Activated B cell treated with CpG ODN at 0.5 μM for 24 hours (primary cell): Measurements from ENCODE around the gene OSBPL7. TPM values are rescaled to one million over a fixed set of nuclear protein-coding genes. Genes with fewer than 3 reads are reported as not detected.

Source experiments
- ATAC-seq: fragments of 200-7000 bp; cut with Tn5 transposase; one replicate; pipeline ENCODE4 v1.10.0; 2021; ENCODE audit warnings: low read depth, mild to moderate bottlenecking, moderate library complexity
- CTCF ChIA-PET: fragments of 350-600 bp; sonication (Branson Sonifier 250); formaldehyde crosslinking; loops from one replicate; lab custom pipeline; 2021; ENCODE audit warnings: antibody characterized with exemption; lab: Charles Lee
- POLR2A ChIA-PET: fragments of 350-600 bp; sonication (Branson Sonifier 250); formaldehyde crosslinking; loops from one replicate; lab custom pipeline; 2021; ENCODE audit warnings: antibody characterized with exemption; lab: Charles Lee
- DNase-seq: peaks from one replicate; pipeline ENCODE4 v3.0.0; 2022
- H3K27ac Mint-ChIP-seq: one replicate; pipeline ENCODE4 v1.8.0; 2020; ENCODE audit warnings: mixed read lengths
- H3K27me3 Mint-ChIP-seq: one replicate; pipeline ENCODE4 v1.8.0; 2021; ENCODE audit warnings: mixed read lengths
- H3K36me3 Mint-ChIP-seq: one replicate; pipeline ENCODE4 v1.8.0; 2021; ENCODE audit warnings: low read depth, mixed read lengths
- H3K4me1 Mint-ChIP-seq: one replicate; pipeline ENCODE4 v1.8.0; 2021; ENCODE audit warnings: mixed read lengths
- H3K4me3 Mint-ChIP-seq: one replicate; pipeline ENCODE4 v1.8.0; 2020; ENCODE audit warnings: mild to moderate bottlenecking, mixed read lengths
- H3K9me3 Mint-ChIP-seq: one replicate; pipeline ENCODE4 v1.8.0; 2020; ENCODE audit warnings: mixed read lengths
- CTCF ChIP-seq: fragments of 200-600 bp; IDR thresholded peaks from one replicate; pipeline ENCODE4 v1.8.0; 2022; ENCODE audit warnings: antibody characterized with exemption, mild to moderate bottlenecking
- intact Hi-C: fragments of 100-400 bp; cut with micrococcal nuclease; formaldehyde crosslinking; loops from one replicate; pipeline ENCODE4 v1.15.1; 2024
- total RNA-seq: library from RNA; stranded (reverse); gene quantifications from 2 replicates; pipeline ENCODE4 v1.2.3, GENCODE V29; 2022

The OSBPL7 gene
- total RNA-seq, 1 donor from 2014 or later = 34.4 TPM

- no peak overlapping the region for H3K27ac Mint-ChIP-seq
- ChIA-PET POLR2A (interaction anchor here (1.0 to 1.9 kb wide), 2 partner anchors 46 to 50 kb away, joined by 3 to 6 read pairs; no protein-coding TSS in a partner anchor), CTCF (interaction anchor here (7.6 kb wide), 1 partner anchor 46 kb away, joined by 207 read pairs; the partner anchor contains the start of gene SP2)
- H3K4me3 Mint-ChIP-seq = no peak overlapping the region
- DNase-seq (no peak), ATAC-seq (no peak)
- intact Hi-C loops = loop anchor here (10.0 kb wide), 1 partner anchor 770 kb away; the partner anchor contains the start of genes HOXB7 and HOXB8
- H3K36me3 Mint-ChIP-seq = peaks cover 3% of the 10 kb centered on the region
- H3K9me3 Mint-ChIP-seq = no peaks in the 10 kb centered on the region
- peaks cover 27% of the 10 kb centered on the region for H3K4me1 Mint-ChIP-seq
- TF ChIP-seq CTCF = no peak
- H3K27me3 Mint-ChIP-seq = peaks cover 41% of the 10 kb centered on the region
Measured at GRCh38 chr17:47844814-47845715, 23.5 kb upstream of the OSBPL7 start.

- ChIA-PET CTCF (interaction anchor here (7.6 kb wide), 1 partner anchor 47 kb away, joined by 207 read pairs; the partner anchor contains the start of gene SP2), POLR2A (interaction anchor here (1.9 kb wide), 1 partner anchor 47 kb away, joined by 6 read pairs; no protein-coding TSS in a partner anchor)
- no peak overlapping the region for H3K27ac Mint-ChIP-seq
- peaks cover 34% of the 10 kb centered on the region for H3K27me3 Mint-ChIP-seq
- ATAC-seq = no peak
- no peaks in the 10 kb centered on the region for H3K9me3 Mint-ChIP-seq
- H3K4me1 Mint-ChIP-seq = peaks cover 30% of the 10 kb centered on the region
- H3K36me3 Mint-ChIP-seq = peaks cover 3% of the 10 kb centered on the region
- no peak for TF ChIP-seq CTCF
- no peak for DNase-seq
- intact Hi-C loops = loop anchor here (10.0 kb wide), 1 partner anchor 771 kb away; the partner anchor contains the start of genes HOXB7 and HOXB8
- no peak overlapping the region for H3K4me3 Mint-ChIP-seq
Measured at GRCh38 chr17:47844227-47844626, 22.6 kb upstream of the OSBPL7 start.

GRCh38 chr17:47843391-47843730 is 21.8 kb upstream of the OSBPL7 start:
- H3K27ac Mint-ChIP-seq = no peak overlapping the region
- DNase-seq = no peak
- intact Hi-C loops = loop anchor here (1.0 to 10.0 kb wide), 2 partner anchors 8 to 771 kb away; partner anchors contain the start of genes HOXB7, HOXB8 and SP6
- no peak overlapping the region for H3K4me3 Mint-ChIP-seq
- H3K27me3 Mint-ChIP-seq = peaks cover 26% of the 10 kb centered on the region
- ChIA-PET POLR2A (interaction anchor here (0.6 to 1.9 kb wide), 6 partner anchors 12 to 195 kb away, joined by 3 to 10 read pairs (median 4); partner anchors contain the start of genes LRRC46, MRPL10 and SP2), CTCF (interaction anchor here (1.0 to 7.6 kb wide), 9 partner anchors 12 to 127 kb away, joined by 3 to 207 read pairs (median 3); partner anchors contain the start of genes CDK5RAP3, MRPL10, OSBPL7 and SP2)
- H3K9me3 Mint-ChIP-seq = no peaks in the 10 kb centered on the region
- H3K36me3 Mint-ChIP-seq = peaks cover 3% of the 10 kb centered on the region
- ATAC-seq = no peak
- H3K4me1 Mint-ChIP-seq = peaks cover 30% of the 10 kb centered on the region
- TF ChIP-seq CTCF = no peak

- peaks cover 23% of the 10 kb centered on the region for H3K4me1 Mint-ChIP-seq
- CTCF ChIA-PET = interaction anchor here (0.9 to 7.6 kb wide), 16 partner anchors 9 to 175 kb away, joined by 3 to 207 read pairs (median 4); partner anchors contain the start of genes CDK5RAP3, LRRC46, MRPL10 and OSBPL7
- ATAC-seq (no peak), DNase-seq (no peak)
- peaks cover 4% of the 10 kb centered on the region for H3K36me3 Mint-ChIP-seq
- peak overlapping the region; percentile 98 for H3K4me3 Mint-ChIP-seq
- POLR2A ChIA-PET = interaction anchor here (0.7 to 3.1 kb wide), 12 partner anchors 10 to 192 kb away, joined by 3 to 50 read pairs (median 3); partner anchors contain the start of genes CDK5RAP3, KPNB1, LRRC46 and MRPL10
- H3K27me3 Mint-ChIP-seq = peaks cover 17% of the 10 kb centered on the region
- intact Hi-C loops = loop anchor here (1.0 to 10.0 kb wide), 8 partner anchors 10 to 773 kb away; partner anchors contain the start of genes HOXB7, HOXB8, LRRC46 and MRPL10
- no peaks in the 10 kb centered on the region for H3K9me3 Mint-ChIP-seq
- H3K27ac Mint-ChIP-seq = peak overlapping the region; percentile 79
- no peak for TF ChIP-seq CTCF
Measured at GRCh38 chr17:47841488-47842291, 20.1 kb upstream of the OSBPL7 start.
